HepG2 (cell line): ENCODE data around the gene IMPDH1.

Experiments used
- BRD4 ChIP-seq: sonication (generic); formaldehyde crosslinking; IDR thresholded peaks from 2 replicates; pipeline ENCODE4 v1.4.0; 2020; ENCODE audit warnings: missing genetic modification reagents
- CBX2 ChIP-seq, 2 experiments: fragments of 200-600 bp in 1 of 2; sonication (generic); formaldehyde crosslinking in 1 of 2; IDR thresholded peaks; 2 replicates each; pipeline versions ENCODE4 v1.7.0 to v1.8.1; 2018 to 2022; ENCODE audit warnings: low read depth in 2 of 2, low read length in 1 of 2, mild to moderate bottlenecking in 1 of 2, missing genetic modification reagents in 1 of 2
- GTF2F1 ChIP-seq: fragments of 150-350 bp; IDR thresholded peaks from 2 replicates; pipeline ENCODE4 v1.6.1; 2014; ENCODE audit warnings: low read length
- HINFP ChIP-seq: sonication (generic); formaldehyde crosslinking; IDR thresholded peaks from 2 replicates; pipeline ENCODE4 v1.4.0; 2020; ENCODE audit warnings: low read depth, mild to moderate bottlenecking, missing genetic modification reagents
- HOXA7 ChIP-seq: sonication (generic); formaldehyde crosslinking; IDR thresholded peaks from 2 replicates; pipeline ENCODE4 v1.8.1; 2022; ENCODE audit warnings: mild to moderate bottlenecking, missing genetic modification reagents, moderate library complexity
- SMAD1 ChIP-seq: sonication (generic); formaldehyde crosslinking; IDR thresholded peaks from 2 replicates; pipeline ENCODE4 v1.4.0; 2020; ENCODE audit warnings: missing genetic modification reagents, low read depth, mild to moderate bottlenecking, borderline replicate concordance
- SUZ12 ChIP-seq: fragments of 150-350 bp; IDR thresholded peaks from 2 replicates; pipeline ENCODE4 v1.6.1; 2014; ENCODE audit warnings: low read depth, low read length
- TBP ChIP-seq: sonication (generic); formaldehyde crosslinking; IDR thresholded peaks from 2 replicates; pipeline ENCODE4 v1.5.0; 2020; ENCODE audit warnings: missing genetic modification reagents
- ZNF362 ChIP-seq: sonication (generic); formaldehyde crosslinking; IDR thresholded peaks from 2 replicates; pipeline ENCODE4 v1.4.0; 2020; ENCODE audit warnings: missing genetic modification reagents, mild to moderate bottlenecking, borderline replicate concordance
- TF ChIP-seq, protein P1 (sequence below): IDR thresholded peaks from 2 replicates; pipeline ENCODE4 v1.6.1; 2016; ENCODE audit warnings: low read depth, missing genetic modification reagents, missing compliant biosample characterization
- TF ChIP-seq, protein P2 (sequence below): sonication (generic); formaldehyde crosslinking; IDR thresholded peaks from 2 replicates; pipeline ENCODE4 v1.8.0; 2022; ENCODE audit warnings: missing genetic modification reagents, mild to moderate bottlenecking, inconsistent platforms, borderline replicate concordance

GRCh38 chr7:128450409-128450808 lies 40.6 kb upstream of the IMPDH1 start:
- TF ChIP-seq HINFP (CRISPR knock-in tag), result no peak
- no peak for TF ChIP-seq CBX2 (IDR thresholded peaks at IDR 0.05; ENCODE audit: low read depth, low read length)
- TF ChIP-seq CBX2 (CRISPR knock-in tag; IDR thresholded peaks at IDR 0.05; ENCODE audit: low read depth), result no peak
- no peak for TF ChIP-seq GTF2F1
- no peak for TF ChIP-seq BRD4 (CRISPR knock-in tag)
- TF ChIP-seq, protein P1, sequence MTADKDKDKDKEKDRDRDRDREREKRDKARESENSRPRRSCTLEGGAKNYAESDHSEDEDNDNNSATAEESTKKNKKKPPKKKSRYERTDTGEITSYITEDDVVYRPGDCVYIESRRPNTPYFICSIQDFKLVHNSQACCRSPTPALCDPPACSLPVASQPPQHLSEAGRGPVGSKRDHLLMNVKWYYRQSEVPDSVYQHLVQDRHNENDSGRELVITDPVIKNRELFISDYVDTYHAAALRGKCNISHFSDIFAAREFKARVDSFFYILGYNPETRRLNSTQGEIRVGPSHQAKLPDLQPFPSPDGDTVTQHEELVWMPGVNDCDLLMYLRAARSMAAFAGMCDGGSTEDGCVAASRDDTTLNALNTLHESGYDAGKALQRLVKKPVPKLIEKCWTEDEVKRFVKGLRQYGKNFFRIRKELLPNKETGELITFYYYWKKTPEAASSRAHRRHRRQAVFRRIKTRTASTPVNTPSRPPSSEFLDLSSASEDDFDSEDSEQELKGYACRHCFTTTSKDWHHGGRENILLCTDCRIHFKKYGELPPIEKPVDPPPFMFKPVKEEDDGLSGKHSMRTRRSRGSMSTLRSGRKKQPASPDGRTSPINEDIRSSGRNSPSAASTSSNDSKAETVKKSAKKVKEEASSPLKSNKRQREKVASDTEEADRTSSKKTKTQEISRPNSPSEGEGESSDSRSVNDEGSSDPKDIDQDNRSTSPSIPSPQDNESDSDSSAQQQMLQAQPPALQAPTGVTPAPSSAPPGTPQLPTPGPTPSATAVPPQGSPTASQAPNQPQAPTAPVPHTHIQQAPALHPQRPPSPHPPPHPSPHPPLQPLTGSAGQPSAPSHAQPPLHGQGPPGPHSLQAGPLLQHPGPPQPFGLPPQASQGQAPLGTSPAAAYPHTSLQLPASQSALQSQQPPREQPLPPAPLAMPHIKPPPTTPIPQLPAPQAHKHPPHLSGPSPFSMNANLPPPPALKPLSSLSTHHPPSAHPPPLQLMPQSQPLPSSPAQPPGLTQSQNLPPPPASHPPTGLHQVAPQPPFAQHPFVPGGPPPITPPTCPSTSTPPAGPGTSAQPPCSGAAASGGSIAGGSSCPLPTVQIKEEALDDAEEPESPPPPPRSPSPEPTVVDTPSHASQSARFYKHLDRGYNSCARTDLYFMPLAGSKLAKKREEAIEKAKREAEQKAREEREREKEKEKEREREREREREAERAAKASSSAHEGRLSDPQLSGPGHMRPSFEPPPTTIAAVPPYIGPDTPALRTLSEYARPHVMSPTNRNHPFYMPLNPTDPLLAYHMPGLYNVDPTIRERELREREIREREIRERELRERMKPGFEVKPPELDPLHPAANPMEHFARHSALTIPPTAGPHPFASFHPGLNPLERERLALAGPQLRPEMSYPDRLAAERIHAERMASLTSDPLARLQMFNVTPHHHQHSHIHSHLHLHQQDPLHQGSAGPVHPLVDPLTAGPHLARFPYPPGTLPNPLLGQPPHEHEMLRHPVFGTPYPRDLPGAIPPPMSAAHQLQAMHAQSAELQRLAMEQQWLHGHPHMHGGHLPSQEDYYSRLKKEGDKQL, result no peak
- TF ChIP-seq, protein P2, sequence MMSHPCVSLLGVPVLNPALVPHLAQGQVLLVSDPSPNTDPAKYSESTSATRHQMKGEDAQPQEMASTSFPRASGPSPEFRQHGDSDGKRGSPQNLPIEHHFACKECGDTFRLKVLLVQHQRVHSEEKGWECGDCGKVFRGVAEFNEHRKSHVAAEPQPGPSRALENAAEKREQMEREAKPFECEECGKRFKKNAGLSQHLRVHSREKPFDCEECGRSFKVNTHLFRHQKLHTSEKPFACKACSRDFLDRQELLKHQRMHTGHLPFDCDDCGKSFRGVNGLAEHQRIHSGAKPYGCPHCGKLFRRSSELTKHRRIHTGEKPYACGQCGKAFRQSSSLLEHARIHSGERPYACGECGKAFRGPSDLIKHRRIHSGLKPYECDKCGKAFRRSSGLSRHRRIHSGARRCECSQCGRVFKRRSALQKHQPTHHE (CRISPR knock-in tag), result no peak
- no peak for TF ChIP-seq SUZ12
- no peak for TF ChIP-seq HOXA7 (CRISPR knock-in tag)
- no peak for TF ChIP-seq ZNF362 (CRISPR knock-in tag)
- no peak for TF ChIP-seq TBP (CRISPR knock-in tag)
- no peak for TF ChIP-seq SMAD1 (CRISPR knock-in tag)
